DND-41 (cell line): Measurements from ENCODE around the gene IQSEC1.

ENCODE experiments used
- ATAC-seq: fragments of 200-7000 bp; cut with Tn5 transposase; 3 replicates; pipeline ENCODE4 v1.9.1; 2021; ENCODE audit warnings: low read depth; ENCODE audit not compliant: insufficient read depth
- DNase-seq: peaks from one replicate; pipeline ENCODE4 v3.0.0-alpha.2; 2020
- H2AFZ ChIP-seq: 2 replicates; pipeline ENCODE4 v1.6.0; 2012; ENCODE audit warnings: low read depth, low read length
- H3K27ac ChIP-seq: 2 replicates; pipeline ENCODE4 v1.5.1; 2012; ENCODE audit warnings: low read length, inconsistent platforms
- H3K27me3 ChIP-seq: fragments of 200-600 bp; sonication (generic); 2 replicates; pipeline ENCODE4 v1.6.0; 2012; ENCODE audit warnings: low read length, mild to moderate bottlenecking, inconsistent platforms; ENCODE audit not compliant: insufficient read depth, poor library complexity
- H3K36me3 ChIP-seq: 2 replicates; pipeline ENCODE4 v1.5.1; 2012; ENCODE audit warnings: low read length, inconsistent platforms; ENCODE audit not compliant: insufficient read depth
- H3K4me1 ChIP-seq: 2 replicates; pipeline ENCODE4 v1.5.1; 2012; ENCODE audit warnings: mild to moderate bottlenecking, low read length; ENCODE audit not compliant: insufficient read depth
- H3K4me2 ChIP-seq: 2 replicates; pipeline ENCODE4 v1.6.0; 2012; ENCODE audit warnings: mild to moderate bottlenecking, moderate library complexity, low read length, inconsistent platforms; ENCODE audit not compliant: insufficient read depth
- H3K4me3 ChIP-seq, 2 experiments: fragments of 200-600 bp in 1 of 2; shearing (Covaris generic) in 1 of 2; 2 replicates each; pipeline ENCODE4 v1.5.1; 2012 to 2016; ENCODE audit warnings: inconsistent platforms in 2 of 2, low read length in 2 of 2, mild to moderate bottlenecking in 2 of 2, low read depth in 1 of 2, moderate library complexity in 1 of 2
- H3K79me2 ChIP-seq: 2 replicates; pipeline ENCODE4 v1.6.0; 2012; ENCODE audit warnings: low read length, inconsistent platforms; ENCODE audit not compliant: insufficient read depth
- H3K9ac ChIP-seq: 2 replicates; pipeline ENCODE4 v1.6.0; 2012; ENCODE audit warnings: low read depth, mild to moderate bottlenecking, inconsistent platforms, low read length, moderate library complexity
- H3K9me3 ChIP-seq: 2 replicates; pipeline ENCODE4 v1.5.1; 2012; ENCODE audit warnings: low read length, moderate library complexity, mild to moderate bottlenecking, inconsistent platforms; ENCODE audit not compliant: insufficient read depth, severe bottlenecking
- H4K20me1 ChIP-seq: 2 replicates; pipeline ENCODE4 v1.6.0; 2012; ENCODE audit warnings: low read length; ENCODE audit not compliant: insufficient read depth
- EZH2 ChIP-seq: IDR thresholded peaks from 3 replicates; pipeline ENCODE4 v1.6.1; 2012; ENCODE audit warnings: borderline replicate concordance, low read depth, mild to moderate bottlenecking, moderate library complexity, low read length, inconsistent platforms; ENCODE audit not compliant: severe bottlenecking
- TF ChIP-seq, protein P1 (sequence below): IDR thresholded peaks from 2 replicates; pipeline ENCODE4 v1.5.1; 2012; ENCODE audit warnings: borderline replicate concordance, low read length, moderate library complexity, mild to moderate bottlenecking; ENCODE audit not compliant: poor library complexity, severe bottlenecking; ENCODE audit errors: extremely low read depth

IQSEC1 gene

DNA sequence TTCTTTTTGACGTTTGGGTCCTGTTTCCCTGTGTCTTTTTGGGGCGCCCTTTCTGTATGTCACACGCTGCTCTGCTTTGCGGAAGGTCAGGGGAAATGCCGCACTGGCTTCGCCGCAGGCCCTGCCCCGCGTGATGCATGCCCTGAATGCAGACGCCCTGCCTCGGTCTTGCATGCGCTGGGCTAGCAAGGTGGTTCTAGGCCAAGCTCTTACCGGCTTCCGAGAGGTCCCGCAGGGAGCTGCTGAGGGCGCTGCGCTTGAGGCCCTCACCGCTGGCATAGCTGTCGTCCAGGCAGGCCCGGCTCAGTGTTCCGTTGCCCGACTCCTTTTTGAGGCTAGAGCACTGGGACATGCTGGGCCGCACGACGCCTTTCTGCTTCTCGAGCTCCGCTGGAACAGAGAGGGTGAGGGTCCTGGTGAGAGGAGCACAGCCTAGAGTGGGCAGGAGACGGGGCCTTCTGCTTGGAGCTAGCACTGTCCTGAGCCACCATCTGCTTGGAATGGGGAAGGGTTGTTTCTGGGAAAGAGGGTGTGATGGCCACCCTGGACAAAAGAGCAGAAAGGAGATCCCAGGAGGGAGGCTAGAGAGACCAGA is 165.0 kb downstream of the IQSEC1 start:
- H2AFZ ChIP-seq = no peak overlapping the region
- H3K4me2 ChIP-seq = no peak overlapping the region
- no peak for ATAC-seq
- H3K27me3 ChIP-seq = no peaks in the 10 kb centered on the region
- H3K9ac ChIP-seq = no peak overlapping the region
- no peaks in the 10 kb centered on the region for H3K9me3 ChIP-seq
- H3K4me3 ChIP-seq = no peak overlapping the region
- no peaks in the 10 kb centered on the region for H3K4me1 ChIP-seq
- peaks cover 77% of the 10 kb centered on the region for H3K36me3 ChIP-seq
- DNase-seq = no peak
- no peak overlapping the region for H3K27ac ChIP-seq
- no peak for TF ChIP-seq EZH2
- peaks cover 4% of the 10 kb centered on the region; the same call in 1 of the 2 replicates for H4K20me1 ChIP-seq
- H3K79me2 ChIP-seq = no peaks in the 10 kb centered on the region

DNA sequence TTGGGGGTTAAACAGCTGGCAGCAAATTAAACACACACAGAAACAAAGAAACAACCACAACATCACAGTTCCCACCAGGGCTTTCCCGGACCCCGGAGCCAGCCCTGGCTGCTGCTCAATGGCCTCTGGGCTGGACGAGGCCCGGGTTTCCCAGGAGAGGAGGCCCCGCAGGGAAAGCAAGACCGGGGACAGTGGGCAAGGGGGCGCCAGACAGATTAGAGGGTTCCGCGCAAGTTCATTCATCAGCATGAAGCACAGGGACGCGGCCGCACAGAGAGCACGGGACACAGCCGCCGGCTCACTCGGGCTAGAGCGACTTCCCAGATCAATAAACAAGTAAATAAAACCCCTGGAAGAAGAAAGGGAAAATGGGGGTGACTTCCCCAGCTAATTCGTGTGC is 165.5 kb downstream of the IQSEC1 start:
- ATAC-seq = no peak
- peaks cover 7% of the 10 kb centered on the region for H4K20me1 ChIP-seq
- no peak for TF ChIP-seq EZH2
- TF ChIP-seq, protein P1, sequence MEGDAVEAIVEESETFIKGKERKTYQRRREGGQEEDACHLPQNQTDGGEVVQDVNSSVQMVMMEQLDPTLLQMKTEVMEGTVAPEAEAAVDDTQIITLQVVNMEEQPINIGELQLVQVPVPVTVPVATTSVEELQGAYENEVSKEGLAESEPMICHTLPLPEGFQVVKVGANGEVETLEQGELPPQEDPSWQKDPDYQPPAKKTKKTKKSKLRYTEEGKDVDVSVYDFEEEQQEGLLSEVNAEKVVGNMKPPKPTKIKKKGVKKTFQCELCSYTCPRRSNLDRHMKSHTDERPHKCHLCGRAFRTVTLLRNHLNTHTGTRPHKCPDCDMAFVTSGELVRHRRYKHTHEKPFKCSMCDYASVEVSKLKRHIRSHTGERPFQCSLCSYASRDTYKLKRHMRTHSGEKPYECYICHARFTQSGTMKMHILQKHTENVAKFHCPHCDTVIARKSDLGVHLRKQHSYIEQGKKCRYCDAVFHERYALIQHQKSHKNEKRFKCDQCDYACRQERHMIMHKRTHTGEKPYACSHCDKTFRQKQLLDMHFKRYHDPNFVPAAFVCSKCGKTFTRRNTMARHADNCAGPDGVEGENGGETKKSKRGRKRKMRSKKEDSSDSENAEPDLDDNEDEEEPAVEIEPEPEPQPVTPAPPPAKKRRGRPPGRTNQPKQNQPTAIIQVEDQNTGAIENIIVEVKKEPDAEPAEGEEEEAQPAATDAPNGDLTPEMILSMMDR = no peak

DNA sequence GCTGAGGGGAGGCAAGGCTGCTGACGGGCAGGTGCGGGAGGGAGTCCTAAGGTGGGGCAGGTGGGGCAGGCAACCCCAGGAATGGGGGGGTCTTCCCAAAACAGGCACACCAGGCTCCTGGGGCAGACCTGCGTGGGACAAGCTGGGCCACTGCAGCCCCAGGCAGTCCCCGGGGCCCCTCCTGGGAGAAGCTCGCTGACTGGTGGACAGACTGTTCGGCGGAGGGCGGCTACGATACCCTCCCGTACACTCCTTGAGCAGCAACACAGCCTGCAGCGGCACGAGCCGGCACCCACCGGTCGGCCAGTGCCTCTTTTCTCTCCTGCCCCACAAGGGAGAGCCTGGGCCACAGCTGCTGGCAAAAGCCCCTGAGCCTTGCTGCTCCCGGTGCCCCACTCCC is 165.9 kb downstream of the IQSEC1 start:
- no peak for ATAC-seq
- no peak overlapping the region for H3K4me2 ChIP-seq
- no peaks in the 10 kb centered on the region for H3K9me3 ChIP-seq
- H3K36me3 ChIP-seq = peaks cover 72% of the 10 kb centered on the region
- TF ChIP-seq, protein P1 = no peak
- no peak for TF ChIP-seq EZH2
- H3K79me2 ChIP-seq = no peaks in the 10 kb centered on the region
- H4K20me1 ChIP-seq = peaks cover 7% of the 10 kb centered on the region
- no peak overlapping the region for H3K9ac ChIP-seq
- DNase-seq = no peak
- no peaks in the 10 kb centered on the region for H3K4me1 ChIP-seq
- no peak overlapping the region for H3K27ac ChIP-seq
- no peak overlapping the region for H2AFZ ChIP-seq
- no peak overlapping the region for H3K4me3 ChIP-seq
- no peaks in the 10 kb centered on the region for H3K27me3 ChIP-seq

More for the DNA sequence above, 165.5 kb downstream of the IQSEC1 start:
- Histone ChIP-seq H2AFZ (no peak overlapping the region), H3K79me2 (no peaks in the 10 kb centered on the region), H3K36me3 (peaks cover 75% of the 10 kb centered on the region), H3K9ac (no peak overlapping the region), H3K27me3 (no peaks in the 10 kb centered on the region), H3K27ac (no peak overlapping the region), H3K9me3 (no peaks in the 10 kb centered on the region), H3K4me1 (no peaks in the 10 kb centered on the region), H3K4me2 (no peak overlapping the region), H3K4me3 (no peak overlapping the region)
- no peak for DNase-seq

DNA sequence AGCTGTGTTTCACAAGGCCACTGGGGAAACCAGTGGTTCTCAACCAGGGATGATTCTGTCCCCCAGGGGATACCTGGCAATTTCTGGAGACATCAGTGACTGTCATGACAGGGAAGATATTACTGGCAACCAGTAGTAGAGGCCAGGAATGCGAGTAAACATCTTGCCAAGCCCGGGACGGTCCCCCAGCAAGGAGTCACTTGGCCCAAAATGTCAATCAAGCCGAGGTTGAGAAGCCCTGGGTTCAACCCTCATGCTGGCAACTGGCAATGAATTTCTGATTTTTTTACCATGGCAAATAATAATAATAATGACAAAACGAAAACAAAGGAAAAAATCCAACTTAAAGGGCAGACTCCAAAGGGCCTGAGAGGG is 166.3 kb downstream of the IQSEC1 start:
- DNase-seq (no peak), ATAC-seq (no peak)
- no peaks in the 10 kb centered on the region for H3K79me2 ChIP-seq
- no peak overlapping the region for H2AFZ ChIP-seq
- H3K36me3 ChIP-seq = peaks cover 68% of the 10 kb centered on the region
- no peak overlapping the region for H3K27ac ChIP-seq
- H3K4me1 ChIP-seq = no peaks in the 10 kb centered on the region
- H3K9me3 ChIP-seq = no peaks in the 10 kb centered on the region
- H3K4me3 ChIP-seq = no peak overlapping the region
- H3K9ac ChIP-seq = no peak overlapping the region
- no peak overlapping the region for H3K4me2 ChIP-seq
- H4K20me1 ChIP-seq = peaks cover 7% of the 10 kb centered on the region
- H3K27me3 ChIP-seq = no peaks in the 10 kb centered on the region
- no peak for TF ChIP-seq EZH2
- TF ChIP-seq, protein P1 = no peak
